SJCRH30 (cell line): Measurements from ENCODE around the gene PLXNA3. TPM values are rescaled to one million over a fixed set of nuclear protein-coding genes. Genes with fewer than 3 reads are reported as not detected.

Experiments used
- DNase-seq, 2 experiments: peaks; one replicate each; pipeline ENCODE4 v3.0.0-alpha.2; 2015 to 2020
- H3K27ac ChIP-seq: fragments of 250-450 bp; sonication (Bioruptor Pico); 2 replicates; pipeline ENCODE4 v1.5.1; 2020; ENCODE audit warnings: mild to moderate bottlenecking, moderate library complexity
- H3K27me3 ChIP-seq: fragments of 250-450 bp; sonication (Bioruptor Pico); 2 replicates; pipeline ENCODE4 v1.5.1; 2020; ENCODE audit warnings: mild to moderate bottlenecking, moderate library complexity
- H3K36me3 ChIP-seq: fragments of 250-450 bp; sonication (Bioruptor Pico); 2 replicates; pipeline ENCODE4 v1.5.1; 2020; ENCODE audit warnings: mild to moderate bottlenecking, moderate library complexity
- H3K4me1 ChIP-seq: fragments of 250-450 bp; sonication (Bioruptor Pico); 2 replicates; pipeline ENCODE4 v1.5.1; 2020; ENCODE audit warnings: mild to moderate bottlenecking, moderate library complexity
- H3K4me3 ChIP-seq: fragments of 250-450 bp; sonication (Bioruptor Pico); 2 replicates; pipeline ENCODE4 v1.5.1; 2020; ENCODE audit warnings: mild to moderate bottlenecking, moderate library complexity
- H3K9me3 ChIP-seq: fragments of 250-450 bp; sonication (Bioruptor Pico); replicated peaks from 2 replicates; pipeline ENCODE4 v1.5.1; 2020; ENCODE audit warnings: mild to moderate bottlenecking, moderate library complexity
- total RNA-seq: library from RNA; depleted of rRNA; stranded (reverse); fragments of >200 nt; shearing (Covaris generic); gene quantifications from 2 replicates; pipeline ENCODE4 v1.2.3, GENCODE V29; 2014

Gene PLXNA3
- total RNA-seq, 1 experiment from 2014 or later = 12.8 TPM

GRCh38 chrX:154429711-154430110 is 28.4 kb upstream of the PLXNA3 start:
- H3K4me3 ChIP-seq = no peak overlapping the region
- H3K27ac ChIP-seq = no peak overlapping the region

GRCh38 chrX:154430479-154430878 is 27.6 kb upstream of the PLXNA3 start:
- no peaks in the 10 kb centered on the region for H3K4me1 ChIP-seq
- no peak overlapping the region for H3K4me3 ChIP-seq
- no peaks in the 10 kb centered on the region for H3K9me3 ChIP-seq
- H3K27ac ChIP-seq = no peak overlapping the region
- H3K27me3 ChIP-seq = no peaks in the 10 kb centered on the region
- DNase-seq = no peak
- H3K36me3 ChIP-seq = 0 out of 2 replicates have a peak, but pooled peaks cover 2% of the 10 kb centered on the region

More at GRCh38 chrX:154429711-154430110, 28.4 kb upstream of the PLXNA3 start:
- no peaks in the 10 kb centered on the region for H3K4me1 ChIP-seq
- H3K36me3 ChIP-seq = 0 out of 2 replicates have a peak, but pooled peaks cover under 1% of the 10 kb centered on the region
- DNase-seq = no peak
- no peaks in the 10 kb centered on the region for H3K27me3 ChIP-seq
- H3K9me3 ChIP-seq = no peaks in the 10 kb centered on the region

GRCh38 chrX:154430916-154431315 is 27.2 kb upstream of the PLXNA3 start:
- no peaks in the 10 kb centered on the region for H3K9me3 ChIP-seq
- no peaks in the 10 kb centered on the region for H3K27me3 ChIP-seq
- no peak for DNase-seq
- 0 out of 2 replicates have a peak, but pooled peaks cover 2% of the 10 kb centered on the region for H3K36me3 ChIP-seq
- H3K4me3 ChIP-seq = no peak overlapping the region
- H3K4me1 ChIP-seq = no peaks in the 10 kb centered on the region
- H3K27ac ChIP-seq = no peak overlapping the region

GRCh38 chrX:154431341-154431740 is 26.7 kb upstream of the PLXNA3 start:
- no peaks in the 10 kb centered on the region for H3K4me1 ChIP-seq
- H3K27me3 ChIP-seq = no peaks in the 10 kb centered on the region
- H3K9me3 ChIP-seq = no peaks in the 10 kb centered on the region
- H3K27ac ChIP-seq = no peak overlapping the region
- 0 out of 2 replicates have a peak, but pooled peaks cover 2% of the 10 kb centered on the region for H3K36me3 ChIP-seq
- no peak overlapping the region for H3K4me3 ChIP-seq
- no peak for DNase-seq

GRCh38 chrX:154432210-154432609 is 25.9 kb upstream of the PLXNA3 start:
- no peak overlapping the region for H3K27ac ChIP-seq
- no peaks in the 10 kb centered on the region for H3K27me3 ChIP-seq
- no peaks in the 10 kb centered on the region for H3K4me1 ChIP-seq
- no peak overlapping the region for H3K4me3 ChIP-seq
- DNase-seq = no peak
- no peaks in the 10 kb centered on the region for H3K9me3 ChIP-seq
- H3K36me3 ChIP-seq = 0 out of 2 replicates have a peak, but pooled peaks cover 2% of the 10 kb centered on the region

GRCh38 chrX:154433605-154434004 is 24.5 kb upstream of the PLXNA3 start:
- Histone ChIP-seq H3K4me1 (no peaks in the 10 kb centered on the region), H3K27me3 (no peaks in the 10 kb centered on the region), H3K27ac (no peak overlapping the region), H3K36me3 (0 out of 2 replicates have a peak, but pooled peaks cover 2% of the 10 kb centered on the region), H3K4me3 (no peak overlapping the region), H3K9me3 (no peaks in the 10 kb centered on the region)
- no peak for DNase-seq

GRCh38 chrX:154434394-154435168 is 23.5 kb upstream of the PLXNA3 start:
- H3K4me3 ChIP-seq = no peak overlapping the region
- DNase-seq = no peak
- H3K4me1 ChIP-seq = no peaks in the 10 kb centered on the region
- H3K9me3 ChIP-seq = no peaks in the 10 kb centered on the region
- H3K27me3 ChIP-seq = no peaks in the 10 kb centered on the region
- H3K27ac ChIP-seq = no peak overlapping the region
- H3K36me3 ChIP-seq = 0 out of 2 replicates have a peak, but pooled peaks cover 2% of the 10 kb centered on the region

GRCh38 chrX:154435171-154435733 is 22.8 kb upstream of the PLXNA3 start:
- Histone ChIP-seq H3K4me1 (no peaks in the 10 kb centered on the region), H3K9me3 (no peaks in the 10 kb centered on the region), H3K4me3 (no peak overlapping the region), H3K27me3 (no peaks in the 10 kb centered on the region), H3K27ac (no peak overlapping the region), H3K36me3 (0 out of 2 replicates have a peak, but pooled peaks cover 2% of the 10 kb centered on the region)
- DNase-seq = no peak

GRCh38 chrX:154436374-154436982 is 21.6 kb upstream of the PLXNA3 start:
- H3K36me3 ChIP-seq = 0 out of 2 replicates have a peak, but pooled peaks cover 2% of the 10 kb centered on the region
- no peaks in the 10 kb centered on the region for H3K4me1 ChIP-seq
- H3K4me3 ChIP-seq = peak overlapping the region; percentile 95
- DNase-seq = peak; percentile 17 to 44
- H3K9me3 ChIP-seq = no peaks in the 10 kb centered on the region
- H3K27me3 ChIP-seq = no peaks in the 10 kb centered on the region
- peak overlapping the region; percentile 33; the same call in 1 of the 2 replicates for H3K27ac ChIP-seq

- Histone ChIP-seq H3K36me3 (0 out of 2 replicates have a peak, but pooled peaks cover 2% of the 10 kb centered on the region), H3K27me3 (no peaks in the 10 kb centered on the region), H3K9me3 (no peaks in the 10 kb centered on the region), H3K27ac (peak within 1 kb of the TSS; percentile 33; the same call in 1 of the 2 replicates), H3K4me3 (peak within 1 kb of the TSS; percentile 95), H3K4me1 (no peaks in the 10 kb centered on the region)
- peak; percentile 57 to 62 for DNase-seq
Observed at GRCh38 chrX:154436983-154437752, 20.9 kb upstream of the PLXNA3 start, which contains the start of gene GDI1. Gene GDI1 (plus strand): TSS chrX:154437154. CDS start chrX:154437255, 101 bp downstream.

GRCh38 chrX:154437971-154438893 is 19.8 kb upstream of the PLXNA3 start:
- Histone ChIP-seq H3K27me3 (no peaks in the 10 kb centered on the region), H3K4me3 (peak overlapping the region; percentile 95), H3K9me3 (no peaks in the 10 kb centered on the region), H3K36me3 (0 out of 2 replicates have a peak, but pooled peaks cover 5% of the 10 kb centered on the region), H3K27ac (no peak overlapping the region), H3K4me1 (no peaks in the 10 kb centered on the region)
- DNase-seq = no peak

- no peaks in the 10 kb centered on the region for H3K27me3 ChIP-seq
- no peak overlapping the region for H3K4me3 ChIP-seq
- DNase-seq = no peak
- H3K9me3 ChIP-seq = no peaks in the 10 kb centered on the region
- H3K4me1 ChIP-seq = no peaks in the 10 kb centered on the region
- 0 out of 2 replicates have a peak, but pooled peaks cover 3% of the 10 kb centered on the region for H3K36me3 ChIP-seq
- H3K27ac ChIP-seq = no peak overlapping the region
Observed at GRCh38 chrX:154439841-154440240, 18.2 kb upstream of the PLXNA3 start.

GRCh38 chrX:154440623-154441357 is 17.3 kb upstream of the PLXNA3 start:
- H3K9me3 ChIP-seq = no peaks in the 10 kb centered on the region

More at GRCh38 chrX:154440623-154441357, 17.3 kb upstream of the PLXNA3 start:
- no peaks in the 10 kb centered on the region for H3K27me3 ChIP-seq
- no peak overlapping the region for H3K27ac ChIP-seq
- H3K4me1 ChIP-seq = no peaks in the 10 kb centered on the region
- H3K4me3 ChIP-seq = no peak overlapping the region
- 0 out of 2 replicates have a peak, but pooled peaks cover 3% of the 10 kb centered on the region for H3K36me3 ChIP-seq
- DNase-seq = no peak
